PC-9 (cell line): Measurements from ENCODE around the gene DENND1A. TPM values are rescaled to one million over a fixed set of nuclear protein-coding genes. Genes with fewer than 3 reads are reported as not detected.

Experiments used
- BruUV-seq: library from RNA; stranded (reverse); fragments of 400-500 nt; replicated peaks from 2 replicates; lab custom pipeline; 2021; lab: Mats Ljungman, UMichigan
- CTCF ChIA-PET: fragments of 300-600 bp; sonication (Branson Sonifier 250); formaldehyde crosslinking; loops from one replicate; lab custom pipeline; 2022; ENCODE audit warnings: antibody characterized with exemption; lab: Charles Lee
- POLR2A ChIA-PET: fragments of 300-600 bp; sonication (Branson Sonifier 250); formaldehyde crosslinking; loops from one replicate; lab custom pipeline; 2022; ENCODE audit warnings: antibody characterized with exemption; ENCODE audit not compliant: unreplicated experiment; lab: Charles Lee
- DNase-seq, 2 experiments: peaks; one replicate each; pipeline versions ENCODE4 v3.0.0 to v3.0.0-alpha.2; 2015 to 2022; ENCODE audit warnings: mixed read lengths in 1 of 2
- H2AFZ ChIP-seq: fragments of 200-600 bp; sonication (generic); 2 replicates; pipeline ENCODE4 v1.8.1; 2017; ENCODE audit warnings: antibody characterized with exemption
- H3F3A ChIP-seq: fragments of 200-600 bp; sonication (generic); 2 replicates; pipeline ENCODE4 v1.8.1; 2017; ENCODE audit warnings: antibody characterized with exemption, mild to moderate bottlenecking, low read depth; ENCODE audit not compliant: insufficient read depth
- H3K27ac ChIP-seq: fragments of 200-600 bp; sonication (generic); 2 replicates; pipeline ENCODE4 v1.6.1; 2016; ENCODE audit warnings: mixed run types
- H3K27me3 ChIP-seq: fragments of 200-600 bp; sonication (generic); 2 replicates; pipeline ENCODE4 v1.6.1; 2016; ENCODE audit warnings: low read depth, mixed run types; ENCODE audit not compliant: insufficient read depth
- H3K36me3 ChIP-seq: fragments of 200-600 bp; sonication (generic); 2 replicates; pipeline ENCODE4 v1.6.1; 2016; ENCODE audit warnings: low read depth, mixed run types
- H3K4me1 ChIP-seq: fragments of 200-600 bp; sonication (generic); replicated peaks from 2 replicates; pipeline ENCODE4 v1.6.1; 2016; ENCODE audit warnings: mixed run types; ENCODE audit not compliant: insufficient read depth
- H3K4me2 ChIP-seq: fragments of 200-600 bp; sonication (generic); 2 replicates; pipeline ENCODE4 v1.6.1; 2017; ENCODE audit warnings: mixed run types
- H3K4me3 ChIP-seq: fragments of 200-600 bp; sonication (generic); 2 replicates; pipeline ENCODE4 v1.6.1; 2016; ENCODE audit warnings: mixed run types
- H3K79me2 ChIP-seq: fragments of 200-600 bp; sonication (generic); 2 replicates; pipeline ENCODE4 v1.6.1; 2017; ENCODE audit warnings: low read depth, mixed run types
- H3K9me2 ChIP-seq: fragments of 200-600 bp; sonication (generic); 2 replicates; pipeline ENCODE4 v1.8.1; 2017; ENCODE audit warnings: mild to moderate bottlenecking; ENCODE audit not compliant: insufficient read depth
- H3K9me3 ChIP-seq: fragments of 200-600 bp; sonication (generic); 2 replicates; pipeline ENCODE4 v1.8.1; 2016; ENCODE audit warnings: low read depth; ENCODE audit not compliant: insufficient read depth
- H4K20me1 ChIP-seq: fragments of 200-600 bp; sonication (generic); 2 replicates; pipeline ENCODE4 v1.8.1; 2017; ENCODE audit not compliant: insufficient read depth
- EZH2 ChIP-seq: fragments of 200-600 bp; sonication (generic); IDR thresholded peaks from 2 replicates; pipeline ENCODE4 v1.8.0; 2017; ENCODE audit warnings: antibody characterized with exemption, low read depth
- intact Hi-C: fragments of 100-400 bp; cut with micrococcal nuclease; formaldehyde crosslinking; loops from one replicate; pipeline ENCODE4 v1.10.0; 2022; ENCODE audit not compliant: unreplicated experiment
- total RNA-seq: library from RNA; stranded (reverse); gene quantifications from 2 replicates; pipeline ENCODE4 v1.2.3, GENCODE V29; 2021
- TF ChIP-seq, protein P1 (sequence below): fragments of 200-600 bp; sonication (generic); conservative IDR thresholded peaks from 2 replicates; pipeline ENCODE4 v1.6.1; 2017; ENCODE audit warnings: mixed run types, antibody characterized with exemption, mild to moderate bottlenecking, moderate library complexity

DENND1A gene
- total RNA-seq, 1 experiment from 2014 or later: 37.7 TPM

DNA sequence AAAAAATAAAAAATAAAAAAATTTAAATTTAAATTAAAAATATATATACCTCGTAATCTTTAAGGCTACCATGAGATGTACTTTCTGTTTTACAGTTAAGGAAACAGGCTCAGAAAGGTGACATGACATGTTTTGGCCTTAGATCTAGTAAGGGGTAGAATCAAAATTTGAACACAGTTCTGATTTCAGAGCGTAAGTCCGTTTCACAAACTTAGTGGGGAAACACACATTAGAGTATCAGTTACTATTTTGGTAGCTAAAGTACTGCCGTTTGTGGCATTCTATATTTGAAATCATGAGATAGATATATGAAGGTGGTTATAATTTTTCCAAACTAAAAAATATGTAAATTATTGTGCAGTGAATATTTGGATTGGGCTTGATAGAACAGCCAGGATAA, 186.2 kb downstream of the DENND1A start:
- CTCF ChIA-PET: no interaction called here
- BruUV-seq: no TSS peak
- POLR2A ChIA-PET: no interaction called here
- H3K27ac ChIP-seq: no peak overlapping the region
- H3K4me2 ChIP-seq: no peak overlapping the region
- intact Hi-C loops: no loop called here
- H3K36me3 ChIP-seq: no peaks in the 10 kb centered on the region
- no peaks in the 10 kb centered on the region for H3K4me1 ChIP-seq
- H3K27me3 ChIP-seq: no peaks in the 10 kb centered on the region
- DNase-seq: no peak
- no peaks in the 10 kb centered on the region for H3K79me2 ChIP-seq
- no peaks in the 10 kb centered on the region for H3K9me2 ChIP-seq
- H2AFZ ChIP-seq: no peak overlapping the region
- no peaks in the 10 kb centered on the region for H3F3A ChIP-seq
- no peak for TF ChIP-seq EZH2
- TF ChIP-seq, protein P1, sequence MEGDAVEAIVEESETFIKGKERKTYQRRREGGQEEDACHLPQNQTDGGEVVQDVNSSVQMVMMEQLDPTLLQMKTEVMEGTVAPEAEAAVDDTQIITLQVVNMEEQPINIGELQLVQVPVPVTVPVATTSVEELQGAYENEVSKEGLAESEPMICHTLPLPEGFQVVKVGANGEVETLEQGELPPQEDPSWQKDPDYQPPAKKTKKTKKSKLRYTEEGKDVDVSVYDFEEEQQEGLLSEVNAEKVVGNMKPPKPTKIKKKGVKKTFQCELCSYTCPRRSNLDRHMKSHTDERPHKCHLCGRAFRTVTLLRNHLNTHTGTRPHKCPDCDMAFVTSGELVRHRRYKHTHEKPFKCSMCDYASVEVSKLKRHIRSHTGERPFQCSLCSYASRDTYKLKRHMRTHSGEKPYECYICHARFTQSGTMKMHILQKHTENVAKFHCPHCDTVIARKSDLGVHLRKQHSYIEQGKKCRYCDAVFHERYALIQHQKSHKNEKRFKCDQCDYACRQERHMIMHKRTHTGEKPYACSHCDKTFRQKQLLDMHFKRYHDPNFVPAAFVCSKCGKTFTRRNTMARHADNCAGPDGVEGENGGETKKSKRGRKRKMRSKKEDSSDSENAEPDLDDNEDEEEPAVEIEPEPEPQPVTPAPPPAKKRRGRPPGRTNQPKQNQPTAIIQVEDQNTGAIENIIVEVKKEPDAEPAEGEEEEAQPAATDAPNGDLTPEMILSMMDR: no peak
- no peaks in the 10 kb centered on the region for H3K9me3 ChIP-seq
- no peak overlapping the region for H3K4me3 ChIP-seq
- H4K20me1 ChIP-seq: 0 out of 2 replicates have a peak, but pooled peaks cover 5% of the 10 kb centered on the region

DNA sequence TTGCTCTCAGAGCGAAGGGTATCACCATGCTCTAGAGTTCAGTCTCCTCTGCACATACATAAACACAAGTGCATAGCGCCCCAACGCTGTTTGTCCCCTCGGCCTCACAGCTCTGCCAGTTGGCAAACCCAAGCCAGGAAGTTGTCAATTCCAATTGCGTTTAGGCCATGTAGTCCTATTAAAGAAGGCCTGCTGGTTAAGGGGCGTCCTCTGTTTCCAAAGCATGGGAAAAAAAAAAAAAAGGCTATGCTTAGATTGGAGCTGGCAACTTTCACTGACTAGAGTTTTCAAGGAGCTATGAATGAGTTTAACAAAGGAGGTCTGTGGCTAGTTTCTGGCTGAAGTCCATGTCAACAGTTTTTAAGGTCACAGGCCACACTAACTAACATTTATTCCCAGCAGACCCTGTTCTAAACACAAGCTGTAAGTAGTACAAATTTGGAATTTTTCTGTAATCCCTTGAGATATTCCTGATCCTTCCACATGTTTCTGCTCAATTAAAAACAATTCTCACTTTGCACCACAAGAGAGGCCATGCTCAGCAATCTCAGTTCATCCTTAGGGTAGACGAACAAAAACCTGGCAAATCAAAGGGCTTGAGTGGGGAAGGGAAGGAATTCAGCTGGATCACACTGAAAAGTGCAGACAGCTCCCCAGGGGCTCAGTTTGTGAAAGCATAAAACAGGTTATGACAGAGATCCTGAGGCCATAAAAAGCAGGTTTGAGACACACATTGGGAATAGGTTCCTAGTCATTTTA, 187.7 kb downstream of the DENND1A start:
- no peaks in the 10 kb centered on the region for H3K27me3 ChIP-seq
- no peaks in the 10 kb centered on the region for H3F3A ChIP-seq
- H3K9me2 ChIP-seq: no peaks in the 10 kb centered on the region
- no peak for DNase-seq
- H3K4me1 ChIP-seq: no peaks in the 10 kb centered on the region
- H3K4me3 ChIP-seq: no peak overlapping the region
- no peak overlapping the region for H2AFZ ChIP-seq
- H3K9me3 ChIP-seq: no peaks in the 10 kb centered on the region
- ChIA-PET POLR2A (no interaction called here), CTCF (no interaction called here)
- no peak overlapping the region for H3K4me2 ChIP-seq
- no peaks in the 10 kb centered on the region for H3K79me2 ChIP-seq
- TF ChIP-seq EZH2: no peak
- TF ChIP-seq, protein P1: no peak
- intact Hi-C loops: no loop called here
- H3K36me3 ChIP-seq: no peaks in the 10 kb centered on the region
- BruUV-seq: no TSS peak
- 0 out of 2 replicates have a peak, but pooled peaks cover 5% of the 10 kb centered on the region for H4K20me1 ChIP-seq
- H3K27ac ChIP-seq: no peak overlapping the region

DNA sequence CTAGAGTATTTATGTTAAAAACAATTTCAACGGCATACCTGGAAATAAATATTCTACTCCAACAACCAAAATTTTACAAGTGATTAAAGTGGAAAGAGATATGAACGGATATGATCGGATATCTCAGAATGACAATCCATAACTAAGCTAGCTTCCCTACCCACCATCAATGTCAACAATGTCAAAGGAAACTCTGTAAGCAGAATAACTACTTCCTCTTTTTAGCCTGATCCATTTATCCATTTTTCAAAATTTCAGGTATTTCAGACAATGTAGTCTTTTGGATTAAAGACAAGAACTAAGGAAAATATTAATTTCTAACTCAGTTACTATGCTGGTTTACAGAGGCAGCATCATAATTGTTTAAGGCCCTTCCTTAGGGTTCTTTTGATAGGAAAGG, 188.7 kb downstream of the DENND1A start:
- Histone ChIP-seq H3K27me3 (no peaks in the 10 kb centered on the region), H3K4me1 (no peaks in the 10 kb centered on the region), H3F3A (no peaks in the 10 kb centered on the region), H2AFZ (no peak overlapping the region), H3K4me2 (no peak overlapping the region), H4K20me1 (0 out of 2 replicates have a peak, but pooled peaks cover 5% of the 10 kb centered on the region), H3K27ac (no peak overlapping the region), H3K4me3 (no peak overlapping the region), H3K79me2 (no peaks in the 10 kb centered on the region), H3K9me3 (no peaks in the 10 kb centered on the region), H3K9me2 (no peaks in the 10 kb centered on the region), H3K36me3 (no peaks in the 10 kb centered on the region)
- TF ChIP-seq EZH2: no peak
- TF ChIP-seq, protein P1: no peak
- DNase-seq: no peak
- ChIA-PET POLR2A (no interaction called here), CTCF (no interaction called here)
- BruUV-seq: no TSS peak
- intact Hi-C loops: no loop called here
